Cardiac fibroblast (primary cell): ENCODE results near the gene CHN1.

Source experiments
- DNase-seq, 2 donors: peaks; one replicate each; pipeline versions ENCODE4 v3.0.0 to v3.0.0-alpha.2; 2010; ENCODE audit warnings: low read depth in 2 of 2
- H3K4me3 ChIP-seq, 2 donors: replicated peaks in 1 of 2; 1 replicate in 1 of 2; 2 replicates in 1 of 2; pipeline ENCODE4 v1.5.1; 2011; ENCODE audit warnings: low read depth in 2 of 2, low read length in 2 of 2, mild to moderate bottlenecking in 2 of 2, moderate library complexity in 1 of 2
- TF ChIP-seq, protein P1 (sequence below): IDR thresholded peaks from one replicate; pipeline ENCODE4 v1.5.1; 2011; ENCODE audit warnings: low read depth, mild to moderate bottlenecking, low read length, inconsistent platforms

CHN1 gene

DNA sequence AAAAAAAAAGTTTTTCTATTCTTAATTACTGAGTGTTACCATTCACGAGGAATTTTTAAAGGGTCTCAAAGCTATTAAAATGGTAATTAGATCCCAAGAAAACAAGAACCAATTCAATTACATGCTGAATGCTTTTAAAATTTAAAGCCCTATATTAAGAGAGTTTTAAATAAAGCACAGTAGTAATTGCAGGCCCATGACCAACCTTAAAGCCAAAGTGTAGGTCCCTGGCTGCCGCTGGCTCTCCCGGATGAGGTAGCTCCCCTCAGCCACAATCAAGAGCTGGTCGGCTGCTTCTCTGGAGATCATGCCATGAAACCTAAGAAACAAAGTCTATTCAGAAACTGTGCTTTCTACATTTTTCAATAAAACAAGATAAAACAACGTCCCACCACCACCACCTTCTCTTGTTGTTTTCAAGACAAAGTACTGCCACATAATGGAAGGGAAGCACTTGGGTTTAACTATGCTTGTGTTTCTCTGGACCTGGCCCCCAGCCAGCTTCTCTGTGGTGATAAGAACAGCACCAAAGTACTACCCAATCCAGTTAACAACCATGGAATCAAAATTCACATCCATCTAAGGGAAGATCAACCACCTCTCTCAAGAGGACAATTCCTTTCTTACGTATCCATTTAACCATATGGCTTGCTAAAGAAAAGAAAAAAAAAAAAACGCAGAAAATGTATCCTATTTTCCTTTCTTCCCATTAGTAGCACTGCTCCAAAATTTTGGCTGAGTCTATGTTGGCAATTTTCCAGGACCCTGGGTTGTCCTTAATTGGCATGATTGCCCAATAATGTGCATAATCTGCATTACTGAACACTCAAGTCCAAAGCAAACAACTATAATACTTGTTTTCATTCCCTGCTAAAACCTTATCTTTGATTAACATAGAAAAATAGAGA, 90.1 kb downstream of the CHN1 start:
- TF ChIP-seq, protein P1, sequence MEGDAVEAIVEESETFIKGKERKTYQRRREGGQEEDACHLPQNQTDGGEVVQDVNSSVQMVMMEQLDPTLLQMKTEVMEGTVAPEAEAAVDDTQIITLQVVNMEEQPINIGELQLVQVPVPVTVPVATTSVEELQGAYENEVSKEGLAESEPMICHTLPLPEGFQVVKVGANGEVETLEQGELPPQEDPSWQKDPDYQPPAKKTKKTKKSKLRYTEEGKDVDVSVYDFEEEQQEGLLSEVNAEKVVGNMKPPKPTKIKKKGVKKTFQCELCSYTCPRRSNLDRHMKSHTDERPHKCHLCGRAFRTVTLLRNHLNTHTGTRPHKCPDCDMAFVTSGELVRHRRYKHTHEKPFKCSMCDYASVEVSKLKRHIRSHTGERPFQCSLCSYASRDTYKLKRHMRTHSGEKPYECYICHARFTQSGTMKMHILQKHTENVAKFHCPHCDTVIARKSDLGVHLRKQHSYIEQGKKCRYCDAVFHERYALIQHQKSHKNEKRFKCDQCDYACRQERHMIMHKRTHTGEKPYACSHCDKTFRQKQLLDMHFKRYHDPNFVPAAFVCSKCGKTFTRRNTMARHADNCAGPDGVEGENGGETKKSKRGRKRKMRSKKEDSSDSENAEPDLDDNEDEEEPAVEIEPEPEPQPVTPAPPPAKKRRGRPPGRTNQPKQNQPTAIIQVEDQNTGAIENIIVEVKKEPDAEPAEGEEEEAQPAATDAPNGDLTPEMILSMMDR, result no peak
- DNase-seq, result peak in 1 of 2 donors; percentile 84

DNA sequence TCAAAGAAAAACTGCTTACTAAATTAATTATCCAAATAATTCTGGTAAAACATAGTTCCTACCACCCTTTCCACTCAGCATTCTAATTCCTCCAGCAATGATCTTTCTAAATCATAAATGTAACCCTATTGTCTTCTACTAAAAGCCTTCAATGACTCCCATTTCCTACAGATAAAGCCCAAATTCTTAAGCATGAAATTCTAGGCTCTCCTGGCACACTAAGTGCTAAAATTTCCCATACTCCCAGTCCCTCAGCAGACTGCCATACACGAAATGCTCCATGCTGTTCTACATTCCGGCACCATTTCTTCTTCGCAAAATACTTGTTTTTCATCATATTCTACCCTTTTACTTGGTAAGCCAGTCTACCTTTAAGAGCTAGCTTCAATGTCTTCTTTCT, 96.9 kb downstream of the CHN1 start:
- TF ChIP-seq, protein P1, result no peak
- H3K4me3 ChIP-seq, result no peak overlapping the region
- peak in 1 of 2 donors; percentile 22 for DNase-seq

More for the DNA sequence above, 90.1 kb downstream of the CHN1 start:
- no peak overlapping the region for H3K4me3 ChIP-seq

- H3K4me3 ChIP-seq, result no peak overlapping the region
- TF ChIP-seq, protein P1, result no peak
- DNase-seq, result no peak
Measured at GRCh38 chr2:174903264-174903556, 102.0 kb downstream of the CHN1 start.

GRCh38 chr2:174902506-174903263, 102.5 kb downstream of the CHN1 start:
- no peak overlapping the region for H3K4me3 ChIP-seq
- TF ChIP-seq, protein P1, result no peak
- DNase-seq, result peak; percentile 56 to 71

DNA sequence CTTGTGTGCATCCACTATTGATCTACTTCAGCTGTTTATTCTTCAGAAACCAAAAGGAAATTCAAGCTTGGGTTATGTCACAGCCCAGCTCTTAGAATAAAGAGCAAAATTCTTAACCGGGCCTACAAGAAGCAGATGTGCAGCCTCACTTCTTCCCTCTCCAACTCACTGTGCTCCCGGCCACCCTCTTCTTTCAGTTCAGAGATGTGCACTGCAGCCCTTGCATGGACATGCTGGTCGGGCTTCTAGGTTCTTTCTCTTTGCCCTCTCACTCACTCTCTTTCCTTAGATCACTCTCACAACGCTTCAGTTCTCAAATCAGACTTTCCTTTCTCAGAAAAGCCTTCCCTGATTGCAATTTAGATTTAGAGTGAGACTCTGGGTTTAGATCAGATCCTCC, 104.1 kb downstream of the CHN1 start:
- no peak overlapping the region for H3K4me3 ChIP-seq
- TF ChIP-seq, protein P1, result no peak
- peak; percentile 20 to 24 for DNase-seq

- TF ChIP-seq, protein P1, result no peak
- no peak overlapping the region for H3K4me3 ChIP-seq
- DNase-seq, result no peak
Measured at GRCh38 chr2:174897286-174897685, 107.9 kb downstream of the CHN1 start.
